ENCODE results near the gene COL2A1.

- no peak for TF ChIP-seq POLR2A (IDR thresholded peaks at IDR 0.05)
- no peak for TF ChIP-seq CTCF (IDR thresholded peaks at IDR 0.05)
These were observed 14.3 kb upstream of the COL2A1 start for GRCh38 chr12:48018618-48018995.
